Activated naive CD4-positive, alpha-beta T cell treated with anti-CD3 and anti-CD28 coated beads for 36 hours (primary cell): Measurements from ENCODE around the gene XCR1. TPM values are rescaled to one million over a fixed set of nuclear protein-coding genes. Genes with fewer than 3 reads are reported as not detected.

Source experiments
- CTCF ChIA-PET: fragments of 350-600 bp; sonication (Branson Sonifier 250); formaldehyde crosslinking; loops from one replicate; lab custom pipeline; 2021; ENCODE audit warnings: antibody characterized with exemption; lab: Charles Lee
- DNase-seq: peaks from one replicate; pipeline ENCODE4 v3.0.0-alpha.2; 2020
- H3K27ac Mint-ChIP-seq: one replicate; pipeline ENCODE4 v1.8.0; 2021; ENCODE audit warnings: mild to moderate bottlenecking, mixed read lengths
- H3K27me3 Mint-ChIP-seq: one replicate; pipeline ENCODE4 v1.8.0; 2021; ENCODE audit warnings: low read depth, mixed read lengths
- H3K36me3 Mint-ChIP-seq: one replicate; pipeline ENCODE4 v1.8.0; 2021; ENCODE audit warnings: low read depth, mixed read lengths
- H3K4me1 Mint-ChIP-seq: one replicate; pipeline ENCODE4 v1.8.0; 2021; ENCODE audit warnings: low read depth, mixed read lengths
- H3K4me3 Mint-ChIP-seq: one replicate; pipeline ENCODE4 v1.8.0; 2021; ENCODE audit warnings: mild to moderate bottlenecking, moderate library complexity, mixed read lengths
- H3K9me3 Mint-ChIP-seq: one replicate; pipeline ENCODE4 v1.8.0; 2021; ENCODE audit warnings: mixed read lengths
- intact Hi-C: fragments of 100-400 bp; cut with micrococcal nuclease; formaldehyde crosslinking; loops from one replicate; pipeline ENCODE4 v1.15.1; 2023
- total RNA-seq, 2 experiments: library from RNA; stranded (reverse); gene quantifications; one replicate each; pipeline ENCODE4 v1.2.3, GENCODE V29; 2021

The XCR1 gene
- total RNA-seq, 2 experiments from 2014 or later: not detected

- Mint-ChIP-seq H3K4me3 (no peak overlapping the region), H3K4me1 (peaks cover 64% of the 10 kb centered on the region), H3K27ac (peak overlapping the region; percentile 79), H3K9me3 (no peaks in the 10 kb centered on the region), H3K36me3 (peaks cover 70% of the 10 kb centered on the region), H3K27me3 (no peaks in the 10 kb centered on the region)
- intact Hi-C loops: loop anchor here (5.0 kb wide), 1 partner anchor 284 kb away; no protein-coding TSS in a partner anchor
- CTCF ChIA-PET: interaction anchor here (1.3 to 1.7 kb wide), 2 partner anchors 33 kb away, joined by 4 to 5 read pairs; partner anchors contain the start of gene CXCR6
- peak; percentile 61 for DNase-seq
These were observed 50.8 kb downstream of the XCR1 start for GRCh38 chr3:45976191-45977091.

GRCh38 chr3:45975686-45976085 lies 51.6 kb downstream of the XCR1 start:
- H3K4me3 Mint-ChIP-seq: no peak overlapping the region
- no peaks in the 10 kb centered on the region for H3K27me3 Mint-ChIP-seq
- H3K27ac Mint-ChIP-seq: peak overlapping the region; percentile 37
- peaks cover 56% of the 10 kb centered on the region for H3K4me1 Mint-ChIP-seq
- no peaks in the 10 kb centered on the region for H3K9me3 Mint-ChIP-seq
- peaks cover 69% of the 10 kb centered on the region for H3K36me3 Mint-ChIP-seq
- no peak for DNase-seq
- intact Hi-C loops: loop anchor here (5.0 kb wide), 1 partner anchor 283 kb away; no protein-coding TSS in a partner anchor
- CTCF ChIA-PET: interaction anchor here (1.3 kb wide), 1 partner anchor 33 kb away, joined by 5 read pairs; the partner anchor contains the start of gene CXCR6

- Mint-ChIP-seq H3K27me3 (no peaks in the 10 kb centered on the region), H3K9me3 (no peaks in the 10 kb centered on the region), H3K27ac (no peak overlapping the region), H3K36me3 (peaks cover 69% of the 10 kb centered on the region), H3K4me3 (no peak overlapping the region), H3K4me1 (peaks cover 46% of the 10 kb centered on the region)
- intact Hi-C loops: loop anchor here (5.0 kb wide), 1 partner anchor 282 kb away; no protein-coding TSS in a partner anchor
- CTCF ChIA-PET: interaction anchor here (1.3 kb wide), 1 partner anchor 32 kb away, joined by 5 read pairs; the partner anchor contains the start of gene CXCR6
- no peak for DNase-seq
These were observed 52.6 kb downstream of the XCR1 start for GRCh38 chr3:45974686-45975085.

- no peak overlapping the region for H3K27ac Mint-ChIP-seq
- CTCF ChIA-PET: interaction anchor here (0.9 kb wide), 1 partner anchor 106 kb away, joined by 3 read pairs; no protein-coding TSS in a partner anchor
- H3K4me3 Mint-ChIP-seq: no peak overlapping the region
- H3K27me3 Mint-ChIP-seq: no peaks in the 10 kb centered on the region
- H3K9me3 Mint-ChIP-seq: no peaks in the 10 kb centered on the region
- DNase-seq: no peak
- peaks cover 68% of the 10 kb centered on the region for H3K36me3 Mint-ChIP-seq
- H3K4me1 Mint-ChIP-seq: peaks cover 29% of the 10 kb centered on the region
- intact Hi-C loops: no loop called here
These were observed 54.5 kb downstream of the XCR1 start for GRCh38 chr3:45972534-45973402.

- DNase-seq: no peak
- no peaks in the 10 kb centered on the region for H3K9me3 Mint-ChIP-seq
- no peak overlapping the region for H3K4me3 Mint-ChIP-seq
- CTCF ChIA-PET: no interaction called here
- H3K36me3 Mint-ChIP-seq: peaks cover 67% of the 10 kb centered on the region
- no peak overlapping the region for H3K27ac Mint-ChIP-seq
- peaks cover 22% of the 10 kb centered on the region for H3K4me1 Mint-ChIP-seq
- H3K27me3 Mint-ChIP-seq: no peaks in the 10 kb centered on the region
- intact Hi-C loops: no loop called here
These were observed 57.3 kb downstream of the XCR1 start for GRCh38 chr3:45969953-45970352.

- peaks cover 68% of the 10 kb centered on the region for H3K36me3 Mint-ChIP-seq
- no peak overlapping the region for H3K4me3 Mint-ChIP-seq
- no peak overlapping the region for H3K27ac Mint-ChIP-seq
- CTCF ChIA-PET: interaction anchor here (1.0 to 1.7 kb wide), 2 partner anchors 28 to 207 kb away, joined by 3 to 4 read pairs; no protein-coding TSS in a partner anchor
- H3K27me3 Mint-ChIP-seq: no peaks in the 10 kb centered on the region
- no peaks in the 10 kb centered on the region for H3K9me3 Mint-ChIP-seq
- intact Hi-C loops: no loop called here
- peaks cover 31% of the 10 kb centered on the region for H3K4me1 Mint-ChIP-seq
- DNase-seq: no peak
These were observed 58.2 kb downstream of the XCR1 start for GRCh38 chr3:45969116-45969515.

- intact Hi-C loops: no loop called here
- Mint-ChIP-seq H3K36me3 (peaks cover 71% of the 10 kb centered on the region), H3K9me3 (no peaks in the 10 kb centered on the region), H3K4me1 (peaks cover 35% of the 10 kb centered on the region), H3K27me3 (no peaks in the 10 kb centered on the region), H3K27ac (no peak overlapping the region), H3K4me3 (no peak overlapping the region)
- CTCF ChIA-PET: interaction anchor here (1.0 to 1.9 kb wide), 4 partner anchors 27 to 207 kb away, joined by 3 to 14 read pairs (median 5); no protein-coding TSS in a partner anchor
- DNase-seq: no peak
These were observed 58.6 kb downstream of the XCR1 start for GRCh38 chr3:45968706-45969105.

GRCh38 chr3:45968149-45968548 lies 59.1 kb downstream of the XCR1 start:
- Mint-ChIP-seq H3K27me3 (no peaks in the 10 kb centered on the region), H3K36me3 (peaks cover 72% of the 10 kb centered on the region), H3K27ac (no peak overlapping the region), H3K4me1 (peaks cover 40% of the 10 kb centered on the region), H3K9me3 (no peaks in the 10 kb centered on the region), H3K4me3 (no peak overlapping the region)
- intact Hi-C loops: no loop called here
- DNase-seq: no peak
- CTCF ChIA-PET: interaction anchor here (1.0 to 1.9 kb wide), 6 partner anchors 27 to 410 kb away, joined by 3 to 14 read pairs (median 4); no protein-coding TSS in a partner anchor

GRCh38 chr3:45967724-45968123 lies 59.6 kb downstream of the XCR1 start:
- H3K4me3 Mint-ChIP-seq: no peak overlapping the region
- no peaks in the 10 kb centered on the region for H3K9me3 Mint-ChIP-seq
- peaks cover 73% of the 10 kb centered on the region for H3K36me3 Mint-ChIP-seq
- H3K4me1 Mint-ChIP-seq: peaks cover 41% of the 10 kb centered on the region
- DNase-seq: no peak
- intact Hi-C loops: no loop called here
- H3K27me3 Mint-ChIP-seq: no peaks in the 10 kb centered on the region
- H3K27ac Mint-ChIP-seq: no peak overlapping the region
- CTCF ChIA-PET: interaction anchor here (1.0 to 1.9 kb wide), 6 partner anchors 26 to 410 kb away, joined by 3 to 14 read pairs (median 4); no protein-coding TSS in a partner anchor
